DND-41 (cell line): ENCODE data around the gene CFAP157.

ENCODE experiments used
- ATAC-seq: fragments of 200-7000 bp; cut with Tn5 transposase; 3 replicates; pipeline ENCODE4 v1.9.1; 2021; ENCODE audit warnings: low read depth; ENCODE audit not compliant: insufficient read depth
- DNase-seq: peaks from one replicate; pipeline ENCODE4 v3.0.0-alpha.2; 2020
- H2AFZ ChIP-seq: 2 replicates; pipeline ENCODE4 v1.6.0; 2012; ENCODE audit warnings: low read depth, low read length
- H3K27ac ChIP-seq: 2 replicates; pipeline ENCODE4 v1.5.1; 2012; ENCODE audit warnings: low read length, inconsistent platforms
- H3K27me3 ChIP-seq: fragments of 200-600 bp; sonication (generic); 2 replicates; pipeline ENCODE4 v1.6.0; 2012; ENCODE audit warnings: low read length, mild to moderate bottlenecking, inconsistent platforms; ENCODE audit not compliant: insufficient read depth, poor library complexity
- H3K36me3 ChIP-seq: 2 replicates; pipeline ENCODE4 v1.5.1; 2012; ENCODE audit warnings: low read length, inconsistent platforms; ENCODE audit not compliant: insufficient read depth
- H3K4me1 ChIP-seq: 2 replicates; pipeline ENCODE4 v1.5.1; 2012; ENCODE audit warnings: mild to moderate bottlenecking, low read length; ENCODE audit not compliant: insufficient read depth
- H3K4me2 ChIP-seq: 2 replicates; pipeline ENCODE4 v1.6.0; 2012; ENCODE audit warnings: mild to moderate bottlenecking, moderate library complexity, low read length, inconsistent platforms; ENCODE audit not compliant: insufficient read depth
- H3K4me3 ChIP-seq, 2 experiments: fragments of 200-600 bp in 1 of 2; shearing (Covaris generic) in 1 of 2; 2 replicates each; pipeline ENCODE4 v1.5.1; 2012 to 2016; ENCODE audit warnings: inconsistent platforms in 2 of 2, low read length in 2 of 2, mild to moderate bottlenecking in 2 of 2, low read depth in 1 of 2, moderate library complexity in 1 of 2
- H3K79me2 ChIP-seq: 2 replicates; pipeline ENCODE4 v1.6.0; 2012; ENCODE audit warnings: low read length, inconsistent platforms; ENCODE audit not compliant: insufficient read depth
- H3K9ac ChIP-seq: 2 replicates; pipeline ENCODE4 v1.6.0; 2012; ENCODE audit warnings: low read depth, mild to moderate bottlenecking, inconsistent platforms, low read length, moderate library complexity
- H3K9me3 ChIP-seq: 2 replicates; pipeline ENCODE4 v1.5.1; 2012; ENCODE audit warnings: low read length, moderate library complexity, mild to moderate bottlenecking, inconsistent platforms; ENCODE audit not compliant: insufficient read depth, severe bottlenecking
- H4K20me1 ChIP-seq: 2 replicates; pipeline ENCODE4 v1.6.0; 2012; ENCODE audit warnings: low read length; ENCODE audit not compliant: insufficient read depth
- EZH2 ChIP-seq: IDR thresholded peaks from 3 replicates; pipeline ENCODE4 v1.6.1; 2012; ENCODE audit warnings: borderline replicate concordance, low read depth, mild to moderate bottlenecking, moderate library complexity, low read length, inconsistent platforms; ENCODE audit not compliant: severe bottlenecking
- TF ChIP-seq, protein P1 (sequence below): IDR thresholded peaks from 2 replicates; pipeline ENCODE4 v1.5.1; 2012; ENCODE audit warnings: borderline replicate concordance, low read length, moderate library complexity, mild to moderate bottlenecking; ENCODE audit not compliant: poor library complexity, severe bottlenecking; ENCODE audit errors: extremely low read depth

Gene CFAP157

DNA sequence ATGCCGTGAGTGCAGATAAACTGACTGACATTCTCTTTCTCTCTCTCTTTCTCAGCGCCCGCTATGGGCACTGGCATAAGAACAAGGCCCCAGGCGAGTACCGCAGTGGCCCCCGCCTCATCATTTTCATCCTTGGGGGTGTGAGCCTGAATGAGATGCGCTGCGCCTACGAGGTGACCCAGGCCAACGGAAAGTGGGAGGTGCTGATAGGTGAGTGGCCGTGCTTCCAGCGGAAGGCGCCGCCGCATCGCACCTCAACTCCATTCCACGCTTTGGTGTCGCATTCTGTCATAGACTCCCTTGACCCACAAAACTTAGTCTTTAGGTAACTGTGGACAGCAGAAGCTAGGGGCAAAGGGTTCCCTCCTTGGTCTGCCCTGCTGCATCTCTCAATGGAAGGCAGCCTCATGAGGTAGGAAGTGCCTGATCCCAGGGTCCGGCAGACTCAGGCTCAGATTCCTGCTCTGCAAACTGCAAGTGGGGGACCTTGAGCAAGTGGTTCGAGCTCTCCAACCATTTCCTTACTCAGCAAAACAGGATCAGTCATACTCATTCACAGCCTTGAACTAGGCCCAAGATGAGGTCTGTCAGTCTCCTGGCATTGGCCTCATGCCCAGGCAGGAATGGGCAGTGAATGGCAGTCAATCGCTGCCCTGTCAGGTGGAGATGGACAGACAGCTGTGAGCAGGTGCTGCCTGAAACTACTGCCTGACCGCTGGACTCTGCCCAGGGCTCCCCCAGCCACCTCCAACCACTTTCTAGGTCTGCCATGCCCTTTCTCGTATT, 24.2 kb upstream of the CFAP157 start:
- Histone ChIP-seq H2AFZ (no peak overlapping the region), H3K27me3 (no peaks in the 10 kb centered on the region), H3K36me3 (0 out of 2 replicates have a peak, but pooled peaks cover 9% of the 10 kb centered on the region), H3K9ac (no peak overlapping the region), H3K4me3 (no peak overlapping the region), H3K9me3 (no peaks in the 10 kb centered on the region), H3K27ac (no peak overlapping the region), H3K79me2 (no peaks in the 10 kb centered on the region), H3K4me1 (no peaks in the 10 kb centered on the region), H4K20me1 (no peaks in the 10 kb centered on the region), H3K4me2 (no peak overlapping the region)
- no peak for TF ChIP-seq EZH2
- TF ChIP-seq, protein P1, sequence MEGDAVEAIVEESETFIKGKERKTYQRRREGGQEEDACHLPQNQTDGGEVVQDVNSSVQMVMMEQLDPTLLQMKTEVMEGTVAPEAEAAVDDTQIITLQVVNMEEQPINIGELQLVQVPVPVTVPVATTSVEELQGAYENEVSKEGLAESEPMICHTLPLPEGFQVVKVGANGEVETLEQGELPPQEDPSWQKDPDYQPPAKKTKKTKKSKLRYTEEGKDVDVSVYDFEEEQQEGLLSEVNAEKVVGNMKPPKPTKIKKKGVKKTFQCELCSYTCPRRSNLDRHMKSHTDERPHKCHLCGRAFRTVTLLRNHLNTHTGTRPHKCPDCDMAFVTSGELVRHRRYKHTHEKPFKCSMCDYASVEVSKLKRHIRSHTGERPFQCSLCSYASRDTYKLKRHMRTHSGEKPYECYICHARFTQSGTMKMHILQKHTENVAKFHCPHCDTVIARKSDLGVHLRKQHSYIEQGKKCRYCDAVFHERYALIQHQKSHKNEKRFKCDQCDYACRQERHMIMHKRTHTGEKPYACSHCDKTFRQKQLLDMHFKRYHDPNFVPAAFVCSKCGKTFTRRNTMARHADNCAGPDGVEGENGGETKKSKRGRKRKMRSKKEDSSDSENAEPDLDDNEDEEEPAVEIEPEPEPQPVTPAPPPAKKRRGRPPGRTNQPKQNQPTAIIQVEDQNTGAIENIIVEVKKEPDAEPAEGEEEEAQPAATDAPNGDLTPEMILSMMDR: no peak
- DNase-seq: no peak
- no peak for ATAC-seq

GRCh38 chr9:127683723-127684122, 23.1 kb upstream of the CFAP157 start:
- no peaks in the 10 kb centered on the region for H3K4me1 ChIP-seq
- no peaks in the 10 kb centered on the region for H3K79me2 ChIP-seq
- H3K4me3 ChIP-seq: no peak overlapping the region
- no peaks in the 10 kb centered on the region for H4K20me1 ChIP-seq
- no peaks in the 10 kb centered on the region for H3K9me3 ChIP-seq
- no peak for DNase-seq
- no peak overlapping the region for H2AFZ ChIP-seq
- H3K36me3 ChIP-seq: 0 out of 2 replicates have a peak, but pooled peaks cover 6% of the 10 kb centered on the region
- H3K27me3 ChIP-seq: no peaks in the 10 kb centered on the region
- ATAC-seq: no peak
- no peak overlapping the region for H3K27ac ChIP-seq
- no peak overlapping the region for H3K9ac ChIP-seq
- no peak overlapping the region for H3K4me2 ChIP-seq
- TF ChIP-seq, protein P1: no peak

- ATAC-seq (no peak), DNase-seq (no peak)
- Histone ChIP-seq H3K79me2 (no peaks in the 10 kb centered on the region), H4K20me1 (no peaks in the 10 kb centered on the region), H3K36me3 (0 out of 2 replicates have a peak, but pooled peaks cover 6% of the 10 kb centered on the region), H3K27me3 (no peaks in the 10 kb centered on the region), H3K4me1 (no peaks in the 10 kb centered on the region), H3K4me3 (no peak overlapping the region), H3K9me3 (no peaks in the 10 kb centered on the region), H3K9ac (no peak overlapping the region), H3K4me2 (no peak overlapping the region), H3K27ac (no peak overlapping the region), H2AFZ (no peak overlapping the region)
- TF ChIP-seq EZH2: no peak
- TF ChIP-seq, protein P1: no peak
Measured at GRCh38 chr9:127684576-127684975, 22.2 kb upstream of the CFAP157 start.
